Ascending aorta (tissue), 2 donors: ENCODE data around the gene KATNAL2. TPM values are rescaled to one million over a fixed set of nuclear protein-coding genes. Genes with fewer than 3 reads are reported as not detected.

Experiments used
- DNase-seq, 2 donors: peaks; one replicate each; pipeline ENCODE4 v3.0.0-alpha.2; 2019; ENCODE audit warnings: low spot score in 2 of 2
- H3K27ac ChIP-seq, 2 donors: fragments of 200-600 bp; sonication (generic); one replicate each; pipeline ENCODE4 v1.5.1; 2016 to 2017; ENCODE audit warnings: mild to moderate bottlenecking in 1 of 2
- H3K27me3 ChIP-seq: fragments of 200-600 bp; sonication (generic); one replicate; pipeline ENCODE4 v1.5.1; 2017
- H3K36me3 ChIP-seq, 2 donors: fragments of 200-600 bp; sonication (generic); one replicate each; pipeline ENCODE4 v1.5.1; 2016
- H3K4me1 ChIP-seq, 2 donors: fragments of 200-600 bp; sonication (generic); one replicate each; pipeline ENCODE4 v1.5.1; 2016 to 2017; ENCODE audit warnings: mild to moderate bottlenecking in 1 of 2
- H3K4me3 ChIP-seq, 2 donors: fragments of 200-600 bp; sonication (generic); one replicate each; pipeline ENCODE4 v1.5.1; 2016 to 2017; ENCODE audit warnings: mild to moderate bottlenecking in 1 of 2
- H3K9me3 ChIP-seq, 2 donors: fragments of 200-600 bp; sonication (generic); one replicate each; pipeline ENCODE4 v1.5.1; 2016
- intact Hi-C: fragments of 100-400 bp; cut with DNase I; formaldehyde crosslinking; loops from one replicate; pipeline ENCODE4 v1.15.1; 2023
- total RNA-seq: library from RNA; depleted of rRNA; stranded (reverse); fragments of >200 nt; gene quantifications from one replicate; pipeline ENCODE4 v1.1.0, GENCODE V29; 2016
- TF ChIP-seq, protein P1 (sequence below), 3 experiments: fragments of 200-600 bp in 2 of 3; fragments of 450-650 bp in 1 of 3; sonication (generic) in 2 of 3; IDR thresholded peaks; one replicate each; pipeline ENCODE4 v1.5.1; 2016 to 2019; ENCODE audit warnings: antibody characterized with exemption in 3 of 3, mild to moderate bottlenecking in 1 of 3, moderate library complexity in 1 of 3

The KATNAL2 gene
- total RNA-seq, 1 donor from 2014 or later = not detected

DNA sequence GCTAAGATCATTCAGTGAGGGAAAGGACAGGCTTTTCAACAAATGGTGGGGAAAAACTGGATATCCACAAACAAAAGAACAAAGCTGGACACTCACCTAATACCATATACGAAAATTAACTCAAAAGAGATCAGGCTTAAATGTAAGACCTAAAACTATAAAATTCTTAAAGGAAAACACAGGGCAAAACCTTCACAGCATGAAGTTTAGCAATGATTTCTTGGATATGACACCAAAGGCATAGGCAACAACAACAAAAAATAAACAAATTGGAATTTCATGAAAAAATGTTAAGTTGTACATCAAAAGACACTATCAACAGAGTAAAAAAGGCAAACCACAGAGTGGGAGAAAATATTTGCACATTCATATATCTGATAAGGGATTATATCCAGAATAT lies 28.4 kb upstream of the KATNAL2 start:
- intact Hi-C loops = no loop called here
- H3K27ac ChIP-seq = no peak overlapping the region

DNA sequence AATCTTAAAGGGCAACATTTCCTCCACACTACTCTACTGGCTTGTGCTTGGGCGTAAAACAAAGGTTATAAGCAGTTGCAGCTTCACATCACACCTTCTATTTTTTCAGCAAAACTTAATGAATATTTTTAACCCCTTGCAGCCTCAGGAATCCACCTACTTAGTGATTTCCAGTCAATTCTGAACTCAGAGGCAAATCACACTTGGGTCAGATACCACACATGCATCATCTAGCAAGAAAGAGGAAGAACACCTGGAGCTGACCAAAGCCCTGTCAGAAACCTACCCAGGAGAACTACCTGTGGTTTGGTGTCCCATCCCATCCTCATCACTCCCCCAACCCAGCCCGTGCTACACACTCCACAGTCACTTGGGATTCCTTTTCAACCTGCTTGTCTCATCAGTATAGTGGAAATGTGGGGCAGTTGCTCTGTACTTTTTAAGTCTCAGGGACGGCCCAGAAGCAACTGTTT lies 25.6 kb upstream of the KATNAL2 start:
- no peak for DNase-seq
- Histone ChIP-seq H3K4me3 (no peak overlapping the region), H3K9me3 (peaks cover 8 to 21% of the 10 kb centered on the region in 2 donors), H3K36me3 (peaks cover 13 to 26% of the 10 kb centered on the region in 2 donors), H3K27me3 (no peaks in the 10 kb centered on the region), H3K27ac (no peak overlapping the region), H3K4me1 (no peaks in the 10 kb centered on the region)
- TF ChIP-seq, protein P1, sequence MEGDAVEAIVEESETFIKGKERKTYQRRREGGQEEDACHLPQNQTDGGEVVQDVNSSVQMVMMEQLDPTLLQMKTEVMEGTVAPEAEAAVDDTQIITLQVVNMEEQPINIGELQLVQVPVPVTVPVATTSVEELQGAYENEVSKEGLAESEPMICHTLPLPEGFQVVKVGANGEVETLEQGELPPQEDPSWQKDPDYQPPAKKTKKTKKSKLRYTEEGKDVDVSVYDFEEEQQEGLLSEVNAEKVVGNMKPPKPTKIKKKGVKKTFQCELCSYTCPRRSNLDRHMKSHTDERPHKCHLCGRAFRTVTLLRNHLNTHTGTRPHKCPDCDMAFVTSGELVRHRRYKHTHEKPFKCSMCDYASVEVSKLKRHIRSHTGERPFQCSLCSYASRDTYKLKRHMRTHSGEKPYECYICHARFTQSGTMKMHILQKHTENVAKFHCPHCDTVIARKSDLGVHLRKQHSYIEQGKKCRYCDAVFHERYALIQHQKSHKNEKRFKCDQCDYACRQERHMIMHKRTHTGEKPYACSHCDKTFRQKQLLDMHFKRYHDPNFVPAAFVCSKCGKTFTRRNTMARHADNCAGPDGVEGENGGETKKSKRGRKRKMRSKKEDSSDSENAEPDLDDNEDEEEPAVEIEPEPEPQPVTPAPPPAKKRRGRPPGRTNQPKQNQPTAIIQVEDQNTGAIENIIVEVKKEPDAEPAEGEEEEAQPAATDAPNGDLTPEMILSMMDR (IDR thresholded peaks at IDR 0.05) = no peak
- intact Hi-C loops = no loop called here

More for the DNA sequence above, 28.4 kb upstream of the KATNAL2 start:
- H3K36me3 ChIP-seq = peaks cover 13 to 26% of the 10 kb centered on the region in 2 donors
- no peaks in the 10 kb centered on the region for H3K4me1 ChIP-seq
- H3K4me3 ChIP-seq = no peak overlapping the region
- H3K9me3 ChIP-seq = peaks cover 8 to 26% of the 10 kb centered on the region in 2 donors
- H3K27me3 ChIP-seq = no peaks in the 10 kb centered on the region
- DNase-seq = no peak
- TF ChIP-seq, protein P1 (IDR thresholded peaks at IDR 0.05) = no peak

DNA sequence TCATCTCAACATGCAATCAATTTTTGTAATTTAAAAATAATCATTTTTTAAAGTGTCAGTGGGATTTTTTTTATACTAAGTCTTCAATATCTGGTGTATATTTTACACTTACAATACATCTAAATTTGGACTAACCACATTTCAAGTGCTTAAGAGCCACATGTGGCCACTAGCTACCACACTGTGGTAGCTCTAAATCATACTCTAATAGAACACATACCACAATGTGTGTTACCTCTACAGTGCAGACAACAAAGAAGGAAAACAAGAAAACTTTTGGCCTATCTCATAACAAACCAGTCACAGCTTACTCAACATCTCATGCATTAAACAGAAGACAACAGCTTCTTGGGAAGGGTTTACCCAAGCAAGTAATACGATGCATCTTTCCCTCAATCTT lies 24.6 kb upstream of the KATNAL2 start:
- H3K9me3 ChIP-seq = peaks cover 4 to 19% of the 10 kb centered on the region in 2 donors
- no peaks in the 10 kb centered on the region for H3K27me3 ChIP-seq
- H3K27ac ChIP-seq = no peak overlapping the region
- peaks cover 13 to 26% of the 10 kb centered on the region in 2 donors for H3K36me3 ChIP-seq
- no peaks in the 10 kb centered on the region for H3K4me1 ChIP-seq
- no peak for DNase-seq
- intact Hi-C loops = no loop called here
- TF ChIP-seq, protein P1 (IDR thresholded peaks at IDR 0.05) = no peak
- H3K4me3 ChIP-seq = no peak overlapping the region

DNA sequence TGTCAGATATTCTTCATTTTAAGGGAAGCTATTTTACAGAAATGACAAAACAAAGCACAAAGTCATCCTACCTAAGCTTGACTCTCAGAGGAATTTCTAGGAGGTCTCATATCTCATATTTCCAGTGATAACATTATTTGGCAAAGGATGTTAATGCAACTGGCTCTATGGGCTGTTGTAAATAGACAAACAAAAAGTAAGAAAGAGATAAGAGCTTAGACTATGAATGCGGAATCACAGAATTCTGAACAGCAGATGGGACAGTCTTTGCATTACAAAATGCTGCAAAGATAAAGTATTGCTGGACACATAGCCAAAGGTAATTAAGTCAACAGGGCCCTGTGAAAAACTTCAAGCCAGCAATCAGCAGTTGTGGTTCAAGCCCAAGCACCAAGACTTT lies 24.0 kb upstream of the KATNAL2 start:
- TF ChIP-seq, protein P1 (IDR thresholded peaks at IDR 0.05) = no peak
- Histone ChIP-seq H3K27me3 (no peaks in the 10 kb centered on the region), H3K27ac (no peak overlapping the region), H3K4me1 (no peaks in the 10 kb centered on the region), H3K4me3 (no peak overlapping the region), H3K9me3 (peaks cover 0 to 14% of the 10 kb centered on the region in 2 donors), H3K36me3 (peaks cover 13 to 25% of the 10 kb centered on the region in 2 donors)
- no peak for DNase-seq
- intact Hi-C loops = no loop called here

DNA sequence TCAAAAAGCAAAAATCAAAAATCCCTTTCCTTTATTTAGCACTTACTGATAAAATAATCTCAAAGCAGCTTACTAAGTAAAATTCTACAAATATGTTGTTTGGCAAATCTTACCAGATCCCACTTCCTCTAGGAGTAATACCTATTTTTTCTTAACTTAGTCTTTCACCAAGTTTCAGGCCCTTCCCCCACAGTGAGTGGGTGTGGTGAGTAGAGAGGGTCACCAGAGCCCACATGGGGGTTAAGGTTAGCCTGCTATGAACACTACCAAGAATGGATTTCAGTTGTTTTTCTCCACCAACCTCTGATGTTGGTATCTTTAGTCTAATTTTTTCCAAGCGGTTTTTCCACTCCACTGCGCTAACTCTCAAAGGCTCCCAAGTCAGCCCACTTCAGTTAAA lies 23.3 kb upstream of the KATNAL2 start:
- peaks cover 0 to 2% of the 10 kb centered on the region in 2 donors for H3K4me1 ChIP-seq
- H3K27me3 ChIP-seq = no peaks in the 10 kb centered on the region
- intact Hi-C loops = no loop called here
- no peak overlapping the region for H3K27ac ChIP-seq
- no peak overlapping the region for H3K4me3 ChIP-seq
- DNase-seq = no peak
- TF ChIP-seq, protein P1 (IDR thresholded peaks at IDR 0.05) = no peak
- H3K9me3 ChIP-seq = peaks cover 0 to 7% of the 10 kb centered on the region in 2 donors
- peaks cover 5 to 17% of the 10 kb centered on the region in 2 donors for H3K36me3 ChIP-seq
